ENCODE measurements around the gene APOC3. TPM values are rescaled to one million over a fixed set of nuclear protein-coding genes. Genes with fewer than 3 reads are reported as not detected.

Gene APOC3
- total RNA-seq, 1 experiment from 2014 or later = 3.5 TPM

DNA sequence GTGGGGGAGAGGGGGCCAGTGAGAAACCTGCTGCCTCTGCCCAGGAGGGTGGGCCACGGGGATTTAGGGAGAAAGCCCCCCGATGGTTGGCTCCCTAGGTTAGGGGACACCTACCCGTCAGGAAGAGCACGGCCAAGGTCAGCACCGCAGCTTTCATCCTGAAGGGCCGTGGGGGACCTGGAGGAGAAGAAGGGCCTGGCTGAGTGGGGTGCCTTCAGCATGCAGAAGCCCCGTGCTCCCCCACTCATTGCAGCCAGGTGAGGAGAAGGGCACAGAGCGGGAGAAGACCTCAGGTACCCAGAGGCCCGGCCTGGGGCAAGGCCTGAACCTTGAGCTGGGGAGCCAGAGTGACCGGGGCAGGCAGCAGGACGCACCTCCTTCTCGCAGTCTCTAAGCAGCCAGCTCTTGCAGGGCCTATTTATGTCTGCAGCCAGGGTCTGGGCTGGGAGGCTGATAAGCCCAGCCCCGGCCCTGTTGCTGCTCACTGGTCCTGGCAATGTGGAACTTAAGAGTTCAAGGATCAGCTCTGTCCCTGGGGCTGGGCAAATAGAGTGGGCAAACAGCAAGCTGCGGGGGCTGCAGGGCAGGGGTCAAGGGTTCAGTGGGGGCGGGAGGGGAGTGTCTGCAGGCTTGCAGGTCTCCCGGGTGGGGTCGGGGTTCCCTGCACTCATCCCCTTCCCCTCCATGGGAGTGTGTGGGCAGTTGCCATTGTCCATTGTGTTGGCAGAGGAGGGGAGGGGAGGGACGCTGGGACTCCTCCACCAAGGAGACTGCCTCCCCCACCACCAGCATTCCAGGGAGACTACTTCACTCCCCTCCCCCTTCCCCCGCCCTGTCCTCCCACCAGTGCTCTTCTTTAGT, 7.8 kb downstream of the APOC3 start, which contains the start of gene APOA1:
Gene APOA1 (minus strand): TSS at position 392 of the 861 bp plus-strand sequence. CDS start 235 bp downstream, at position 157.
- no peaks in the 10 kb centered on the region for H3K79me2 ChIP-seq (ENCODE audit: insufficient read depth, low read length)
- no peak within 1 kb of the TSS for H3K9ac ChIP-seq (ENCODE audit: low read length)
- TF ChIP-seq EZH2phosphoT487 (IDR thresholded peaks at IDR 0.05; ENCODE audit: borderline replicate concordance) (no peak), SP1 (IDR thresholded peaks at IDR 0.05; ENCODE audit: low read depth) (no peak), SIN3A (IDR thresholded peaks at IDR 0.05; ENCODE audit: low read depth) (no peak)
- TF ChIP-seq, protein P1, sequence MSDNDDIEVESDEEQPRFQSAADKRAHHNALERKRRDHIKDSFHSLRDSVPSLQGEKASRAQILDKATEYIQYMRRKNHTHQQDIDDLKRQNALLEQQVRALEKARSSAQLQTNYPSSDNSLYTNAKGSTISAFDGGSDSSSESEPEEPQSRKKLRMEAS (IDR thresholded peaks at IDR 0.05) = no peak
- intact Hi-C loops (cut with micrococcal nuclease) = no loop called here
- DNase-seq (ENCODE audit: low read depth, low spot score) (no peak), ATAC-seq (no peak)
- no TSS peak for BruUV-seq (replicated peaks)
- ChIA-PET RAD21 (ENCODE audit: low non-redundant PET in 1 of 2, low total read pairs in 2 of 2, uncharacterized antibody in 2 of 2, unreplicated experiment in 2 of 2) (interaction anchor here in 1 of 2 experiments (0.6 kb wide), 2 partner anchors 39 to 45 kb away, joined by 3 to 7 read pairs; no protein-coding TSS in a partner anchor), POLR2A (no interaction called here), CTCF (interaction anchor here (2.3 to 2.9 kb wide), 2 partner anchors 47 to 104 kb away, joined by 11 to 58 read pairs; partner anchors contain the start of gene APOA5)
- peaks cover 8 to 15% of the 10 kb centered on the region in 2 experiments for H3K4me1 ChIP-seq (ENCODE audit: control insufficient read depth in 1 of 2, insufficient read depth in 2 of 2, low read length in 2 of 2)
- no peaks in the 10 kb centered on the region for H4K20me1 ChIP-seq (ENCODE audit: insufficient read depth)
- no peaks in the 10 kb centered on the region for H3K9me3 ChIP-seq (ENCODE audit: control insufficient read depth in 1 of 2, insufficient read depth in 1 of 2, low read depth in 1 of 2, low read length in 2 of 2)
- no peaks in the 10 kb centered on the region for H3K27me3 ChIP-seq (ENCODE audit: insufficient read depth, low read length)
- no peak within 1 kb of the TSS for H2AFZ ChIP-seq (ENCODE audit: low read depth, low read length, poor library complexity, severe bottlenecking)
- peak within 1 kb of the TSS; percentile 75; the same call in 1 of the 2 replicates for H3K4me2 ChIP-seq (ENCODE audit: low read length)
- no peaks in the 10 kb centered on the region for H3K36me3 ChIP-seq (ENCODE audit: control insufficient read depth in 1 of 2, insufficient read depth in 2 of 2, low read length in 2 of 2)
- H3K27ac ChIP-seq (ENCODE audit: low read depth, low read length) = peak within 1 kb of the TSS; percentile 15; the same call in 1 of the 2 replicates
- H3K9me2 ChIP-seq (ENCODE audit: insufficient read depth) = no peaks in the 10 kb centered on the region
- no peak within 1 kb of the TSS for H3K4me3 ChIP-seq (replicated peaks in 1 of 2; ENCODE audit: low read depth in 1 of 2, low read length in 2 of 2)

DNA sequence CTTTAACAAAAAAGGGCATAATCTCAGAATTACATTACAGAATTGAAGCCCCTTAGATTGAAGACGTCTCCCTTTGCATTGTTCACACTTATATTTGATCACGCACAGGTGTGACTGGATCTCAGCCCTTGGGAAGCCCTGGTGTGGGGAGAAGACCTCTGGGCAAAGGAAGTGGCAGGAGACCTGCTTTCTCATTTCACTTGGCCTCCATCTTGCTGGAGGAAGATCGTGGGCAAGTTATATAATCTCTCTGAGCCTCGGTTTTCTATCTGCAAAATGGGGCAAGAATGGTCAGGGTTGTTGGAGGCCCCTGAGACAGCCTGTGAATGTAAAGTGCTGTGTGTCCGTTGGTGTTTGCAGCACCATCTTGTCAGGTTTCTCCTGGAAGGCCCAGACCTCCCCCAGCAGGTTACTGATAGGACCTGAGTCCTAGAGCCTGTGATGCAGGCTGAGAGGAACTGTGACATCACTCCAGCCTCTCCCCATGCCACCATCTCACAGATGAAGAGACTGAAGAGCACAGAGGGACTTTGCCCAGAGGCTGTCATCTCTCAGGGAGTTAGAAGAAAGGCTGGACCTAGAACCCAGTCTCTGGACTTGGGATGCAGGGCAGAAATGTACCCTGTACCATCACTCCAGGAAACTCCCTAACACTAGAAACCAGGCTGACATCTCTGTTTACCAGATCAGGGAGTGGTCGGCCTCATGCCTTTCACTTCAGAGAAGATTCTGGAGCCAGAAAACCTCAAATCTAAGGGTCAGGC, 8.8 kb downstream of the APOC3 start:
- Histone ChIP-seq H3K9ac (ENCODE audit: low read length) (no peak overlapping the region), H3K36me3 (ENCODE audit: control insufficient read depth in 1 of 2, insufficient read depth in 2 of 2, low read length in 2 of 2) (peaks cover 0 to 2% of the 10 kb centered on the region in 2 experiments; a peak in 1 of 4 replicates), H3K27me3 (ENCODE audit: insufficient read depth, low read length) (no peaks in the 10 kb centered on the region), H3K27ac (ENCODE audit: low read depth, low read length) (no peak overlapping the region), H3K9me3 (ENCODE audit: control insufficient read depth in 1 of 2, insufficient read depth in 1 of 2, low read depth in 1 of 2, low read length in 2 of 2) (no peaks in the 10 kb centered on the region), H3K4me1 (ENCODE audit: control insufficient read depth in 1 of 2, insufficient read depth in 2 of 2, low read length in 2 of 2) (peaks cover 8 to 15% of the 10 kb centered on the region in 2 experiments), H3K9me2 (ENCODE audit: insufficient read depth) (no peaks in the 10 kb centered on the region), H3K4me3 (replicated peaks in 1 of 2; ENCODE audit: low read depth in 1 of 2, low read length in 2 of 2) (no peak overlapping the region), H2AFZ (ENCODE audit: low read depth, low read length, poor library complexity, severe bottlenecking) (no peak overlapping the region), H3K79me2 (ENCODE audit: insufficient read depth, low read length) (no peaks in the 10 kb centered on the region), H3K4me2 (ENCODE audit: low read length) (no peak overlapping the region), H4K20me1 (ENCODE audit: insufficient read depth) (no peaks in the 10 kb centered on the region)
- POLR2A ChIA-PET = no interaction called here
- intact Hi-C loops (cut with micrococcal nuclease) = no loop called here
- ATAC-seq (no peak), DNase-seq (ENCODE audit: low read depth, low spot score) (no peak)
- RAD21 ChIA-PET (ENCODE audit: low non-redundant PET in 1 of 2, low total read pairs in 2 of 2, uncharacterized antibody in 2 of 2, unreplicated experiment in 2 of 2) = no interaction called here
- no TSS peak for BruUV-seq (replicated peaks)
- CTCF ChIA-PET = no interaction called here
- TF ChIP-seq SP1 (IDR thresholded peaks at IDR 0.05; ENCODE audit: low read depth) = no peak
- TF ChIP-seq SIN3A (IDR thresholded peaks at IDR 0.05; ENCODE audit: low read depth) = no peak
- TF ChIP-seq ELF1 (IDR thresholded peaks at IDR 0.05; ENCODE audit: borderline replicate concordance, low read depth) = no peak
- no peak for TF ChIP-seq ZFX (IDR thresholded peaks at IDR 0.05)
- TF ChIP-seq CBX3 (IDR thresholded peaks at IDR 0.05; ENCODE audit: low read depth) = no peak
- TF ChIP-seq RAD21 (IDR thresholded peaks at IDR 0.05; ENCODE audit: low read depth) = no peak
- TF ChIP-seq, protein P2, sequence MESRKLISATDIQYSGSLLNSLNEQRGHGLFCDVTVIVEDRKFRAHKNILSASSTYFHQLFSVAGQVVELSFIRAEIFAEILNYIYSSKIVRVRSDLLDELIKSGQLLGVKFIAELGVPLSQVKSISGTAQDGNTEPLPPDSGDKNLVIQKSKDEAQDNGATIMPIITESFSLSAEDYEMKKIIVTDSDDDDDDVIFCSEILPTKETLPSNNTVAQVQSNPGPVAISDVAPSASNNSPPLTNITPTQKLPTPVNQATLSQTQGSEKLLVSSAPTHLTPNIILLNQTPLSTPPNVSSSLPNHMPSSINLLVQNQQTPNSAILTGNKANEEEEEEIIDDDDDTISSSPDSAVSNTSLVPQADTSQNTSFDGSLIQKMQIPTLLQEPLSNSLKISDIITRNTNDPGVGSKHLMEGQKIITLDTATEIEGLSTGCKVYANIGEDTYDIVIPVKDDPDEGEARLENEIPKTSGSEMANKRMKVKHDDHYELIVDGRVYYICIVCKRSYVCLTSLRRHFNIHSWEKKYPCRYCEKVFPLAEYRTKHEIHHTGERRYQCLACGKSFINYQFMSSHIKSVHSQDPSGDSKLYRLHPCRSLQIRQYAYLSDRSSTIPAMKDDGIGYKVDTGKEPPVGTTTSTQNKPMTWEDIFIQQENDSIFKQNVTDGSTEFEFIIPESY (IDR thresholded peaks at IDR 0.05; ENCODE audit: extremely low read depth, insufficient replicate concordance, low read length) = no peak
- TF ChIP-seq JUND (IDR thresholded peaks at IDR 0.05) = no peak
- TF ChIP-seq EZH2 (IDR thresholded peaks at IDR 0.05) = no peak
- TF ChIP-seq FOSL1 (IDR thresholded peaks at IDR 0.05; ENCODE audit: low read depth) = no peak
- TF ChIP-seq SRF (IDR thresholded peaks at IDR 0.05; ENCODE audit: low read depth) = no peak
- no peak for TF ChIP-seq YY1 (IDR thresholded peaks at IDR 0.05; ENCODE audit: extremely low read depth, insufficient replicate concordance, low read depth, low read length)
- TF ChIP-seq, protein P3, sequence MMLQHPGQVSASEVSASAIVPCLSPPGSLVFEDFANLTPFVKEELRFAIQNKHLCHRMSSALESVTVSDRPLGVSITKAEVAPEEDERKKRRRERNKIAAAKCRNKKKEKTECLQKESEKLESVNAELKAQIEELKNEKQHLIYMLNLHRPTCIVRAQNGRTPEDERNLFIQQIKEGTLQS (IDR thresholded peaks at IDR 0.05) = no peak
- TF ChIP-seq POLR2A (IDR thresholded peaks at IDR 0.05; ENCODE audit: borderline replicate concordance, extremely low read depth, insufficient read depth, insufficient read length) = no peak
- TF ChIP-seq, protein P1 (IDR thresholded peaks at IDR 0.05) = no peak
- no peak for TF ChIP-seq EZH2phosphoT487 (IDR thresholded peaks at IDR 0.05; ENCODE audit: borderline replicate concordance)

All from HCT116 (cell line).